Duodenal mucosa (tissue), 2 donors: ENCODE data around the gene RAB10.
"Not testable (repeated sequence)": the region's sequence is repeated elsewhere in the genome, so short reads cannot be mapped to it uniquely, and the experiment has no call there.

Experiments used
- H3K27ac ChIP-seq: one replicate; pipeline ENCODE4 v1.7.0; 2013; ENCODE audit warnings: low read depth, low read length
- H3K27me3 ChIP-seq, 2 donors: one replicate each; pipeline ENCODE4 v1.7.0; 2013; ENCODE audit warnings: low read length in 2 of 2, control low read depth in 1 of 2; ENCODE audit not compliant: insufficient read depth in 2 of 2, control insufficient read depth in 1 of 2
- H3K36me3 ChIP-seq, 2 donors: one replicate each; pipeline ENCODE4 v1.7.0; 2013; ENCODE audit warnings: low read length in 2 of 2, control low read depth in 1 of 2; ENCODE audit not compliant: insufficient read depth in 2 of 2, control insufficient read depth in 1 of 2
- H3K4me1 ChIP-seq, 2 donors: one replicate each; pipeline ENCODE4 v1.7.0; 2013; ENCODE audit warnings: low read length in 2 of 2, control low read depth in 1 of 2; ENCODE audit not compliant: insufficient read depth in 2 of 2, control insufficient read depth in 1 of 2
- H3K4me3 ChIP-seq, 2 donors: one replicate each; pipeline ENCODE4 v1.7.0; 2013; ENCODE audit warnings: low read length in 2 of 2, low read depth in 1 of 2
- H3K9ac ChIP-seq, 2 donors: one replicate each; pipeline ENCODE4 v1.7.0; 2013; ENCODE audit warnings: low read length in 2 of 2, low read depth in 1 of 2
- H3K9me3 ChIP-seq, 2 donors: one replicate each; pipeline ENCODE4 v1.7.0; 2013; ENCODE audit warnings: low read length in 2 of 2, control low read depth in 1 of 2; ENCODE audit not compliant: control insufficient read depth in 1 of 2

RAB10 gene

GRCh38 chr2:26033818-26034636 is at the start of gene RAB10:
Gene RAB10, plus strand, starts transcription at chr2:26034084. Its CDS starts 525 bp downstream, at chr2:26034609.
- Histone ChIP-seq H3K9ac (peak within 1 kb of the TSS; percentile 97 to 98), H3K27me3 (no peaks in the 10 kb centered on the region), H3K4me3 (peak within 1 kb of the TSS; percentile 91 to 99), H3K27ac (peak within 1 kb of the TSS; percentile 99), H3K36me3 (peaks cover 0 to 3% of the 10 kb centered on the region in 2 donors), H3K9me3 (no peaks in the 10 kb centered on the region), H3K4me1 (peaks cover 13 to 15% of the 10 kb centered on the region in 2 donors)

- Histone ChIP-seq H3K27me3 (no peaks in the 10 kb centered on the region), H3K36me3 (no peaks in the 10 kb centered on the region), H3K4me1 (peaks cover 8 to 10% of the 10 kb centered on the region in 2 donors), H3K27ac (no peak overlapping the region), H3K9me3 (no peaks in the 10 kb centered on the region), H3K9ac (no peak overlapping the region), H3K4me3 (no peak overlapping the region)
These were observed 45.8 kb upstream of the RAB10 start for GRCh38 chr2:25988134-25988533.

- H3K4me1 ChIP-seq, result peaks cover 8 to 10% of the 10 kb centered on the region in 2 donors
- no peaks in the 10 kb centered on the region for H3K36me3 ChIP-seq
- no peak overlapping the region for H3K9ac ChIP-seq
- H3K27ac ChIP-seq, result no peak overlapping the region
- H3K27me3 ChIP-seq, result no peaks in the 10 kb centered on the region
- no peak overlapping the region for H3K4me3 ChIP-seq
- H3K9me3 ChIP-seq, result no peaks in the 10 kb centered on the region
These were observed 44.7 kb upstream of the RAB10 start for GRCh38 chr2:25989154-25989553.

GRCh38 chr2:25991965-25992364 is 41.9 kb upstream of the RAB10 start:
- H3K27ac ChIP-seq, result no peak overlapping the region
- H3K4me3 ChIP-seq, result no peak overlapping the region
- H3K9ac ChIP-seq, result no peak overlapping the region
- H3K27me3 ChIP-seq, result no peaks in the 10 kb centered on the region
- peaks cover 8 to 10% of the 10 kb centered on the region in 2 donors for H3K4me1 ChIP-seq
- H3K9me3 ChIP-seq, result no peaks in the 10 kb centered on the region
- H3K36me3 ChIP-seq, result no peaks in the 10 kb centered on the region

GRCh38 chr2:25992556-25992955 is 41.3 kb upstream of the RAB10 start:
- Histone ChIP-seq H3K27ac (no peak overlapping the region), H3K4me3 (no peak overlapping the region)

GRCh38 chr2:25993049-25993448 is 40.8 kb upstream of the RAB10 start:
- Histone ChIP-seq H3K9me3 (no peaks in the 10 kb centered on the region), H3K4me1 (peaks cover 8 to 10% of the 10 kb centered on the region in 2 donors), H3K4me3 (no peak overlapping the region), H3K27ac (no peak overlapping the region), H3K9ac (no peak overlapping the region), H3K27me3 (no peaks in the 10 kb centered on the region), H3K36me3 (no peaks in the 10 kb centered on the region)

More at GRCh38 chr2:25992556-25992955, 41.3 kb upstream of the RAB10 start:
- peaks cover 8 to 10% of the 10 kb centered on the region in 2 donors for H3K4me1 ChIP-seq
- no peak overlapping the region for H3K9ac ChIP-seq
- H3K36me3 ChIP-seq, result no peaks in the 10 kb centered on the region
- no peaks in the 10 kb centered on the region for H3K9me3 ChIP-seq
- H3K27me3 ChIP-seq, result no peaks in the 10 kb centered on the region

GRCh38 chr2:25994509-25994908 is 39.4 kb upstream of the RAB10 start:
- Histone ChIP-seq H3K9me3 (no peaks in the 10 kb centered on the region), H3K4me3 (no peak overlapping the region), H3K9ac (no peak overlapping the region), H3K4me1 (peaks cover 9 to 12% of the 10 kb centered on the region in 2 donors), H3K36me3 (no peaks in the 10 kb centered on the region), H3K27ac (no peak overlapping the region), H3K27me3 (no peaks in the 10 kb centered on the region)

GRCh38 chr2:25996844-25997243 is 37.0 kb upstream of the RAB10 start:
- no peaks in the 10 kb centered on the region for H3K36me3 ChIP-seq
- no peak overlapping the region for H3K27ac ChIP-seq
- no peak overlapping the region for H3K4me3 ChIP-seq
- no peaks in the 10 kb centered on the region for H3K27me3 ChIP-seq
- peaks cover 18 to 25% of the 10 kb centered on the region in 2 donors for H3K4me1 ChIP-seq
- no peak overlapping the region for H3K9ac ChIP-seq
- H3K9me3 ChIP-seq, result no peaks in the 10 kb centered on the region

- H3K4me1 ChIP-seq, result peaks cover 23 to 27% of the 10 kb centered on the region in 2 donors
- H3K9ac ChIP-seq, H3K36me3 ChIP-seq, H3K27ac ChIP-seq, H3K9me3 ChIP-seq, H3K4me3 ChIP-seq, H3K27me3 ChIP-seq: not testable (repeated sequence)
These were observed 35.0 kb upstream of the RAB10 start for GRCh38 chr2:25998816-25999383.

GRCh38 chr2:25999406-25999805 is 34.5 kb upstream of the RAB10 start:
- not testable (repeated sequence) for H3K9me3 ChIP-seq, H3K27me3 ChIP-seq, H3K4me3 ChIP-seq, H3K9ac ChIP-seq, H3K36me3 ChIP-seq, H3K27ac ChIP-seq
- H3K4me1 ChIP-seq, result peaks cover 23 to 27% of the 10 kb centered on the region in 2 donors
